Endothelial cell of coronary artery (primary cell): ENCODE measurements around the gene TMEM255B. TPM values are rescaled to one million over a fixed set of nuclear protein-coding genes. Genes with fewer than 3 reads are reported as not detected.

ENCODE experiments used
- total RNA-seq: library from RNA; depleted of rRNA; stranded (reverse); fragments of >200 nt; gene quantifications from 2 replicates; pipeline ENCODE4 v1.2.3, GENCODE V29; 2014

The TMEM255B gene
- total RNA-seq = 23.0 and 26.9 TPM in 2 replicates

DNA sequence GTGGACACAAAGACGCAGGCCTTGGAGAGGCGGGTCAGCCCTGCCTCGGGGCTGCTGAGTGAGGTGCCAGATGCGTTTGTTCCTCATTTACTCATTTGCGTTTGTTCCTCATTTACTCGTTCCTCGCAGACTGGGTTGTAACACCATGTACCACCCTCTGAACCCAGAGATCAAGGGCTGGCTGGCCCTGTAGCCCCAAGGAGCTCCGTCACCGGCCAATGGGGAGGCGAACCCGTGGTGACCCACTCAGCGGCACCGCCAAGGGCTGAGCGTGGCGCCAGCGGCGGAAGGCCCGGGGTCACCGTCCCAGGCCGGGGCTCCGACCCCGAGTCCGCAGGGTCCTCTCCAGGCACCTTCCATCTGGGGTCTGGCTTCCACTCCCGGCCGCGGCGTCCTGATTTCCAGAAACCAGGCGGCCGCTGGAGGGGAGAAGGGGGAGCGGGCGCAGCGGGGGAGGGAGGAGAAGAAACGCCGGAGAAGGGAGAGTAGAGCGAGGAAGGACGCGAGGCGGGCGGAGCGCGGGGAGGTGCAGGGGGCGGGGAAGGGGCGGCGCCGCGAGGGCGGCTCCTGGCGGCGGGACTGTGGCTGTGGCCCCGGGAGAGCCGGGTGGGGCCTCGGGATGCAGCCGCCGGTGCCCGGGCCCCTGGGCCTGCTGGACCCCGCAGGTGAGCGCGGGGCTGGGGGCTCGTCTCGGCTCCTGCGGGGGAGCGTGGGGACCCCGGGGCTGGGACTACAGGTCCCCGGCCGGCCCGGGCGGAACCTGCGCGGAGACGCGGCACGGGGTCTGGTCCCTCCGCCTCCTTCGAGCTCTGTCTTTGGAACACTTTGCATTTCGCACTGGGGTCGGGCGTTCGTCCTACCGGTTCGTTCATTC, at the start of gene TMEM255B:
Gene TMEM255B (plus strand): TSS at position 576 of the 874 bp plus-strand sequence. CDS start 44 bp downstream, at position 620.

DNA sequence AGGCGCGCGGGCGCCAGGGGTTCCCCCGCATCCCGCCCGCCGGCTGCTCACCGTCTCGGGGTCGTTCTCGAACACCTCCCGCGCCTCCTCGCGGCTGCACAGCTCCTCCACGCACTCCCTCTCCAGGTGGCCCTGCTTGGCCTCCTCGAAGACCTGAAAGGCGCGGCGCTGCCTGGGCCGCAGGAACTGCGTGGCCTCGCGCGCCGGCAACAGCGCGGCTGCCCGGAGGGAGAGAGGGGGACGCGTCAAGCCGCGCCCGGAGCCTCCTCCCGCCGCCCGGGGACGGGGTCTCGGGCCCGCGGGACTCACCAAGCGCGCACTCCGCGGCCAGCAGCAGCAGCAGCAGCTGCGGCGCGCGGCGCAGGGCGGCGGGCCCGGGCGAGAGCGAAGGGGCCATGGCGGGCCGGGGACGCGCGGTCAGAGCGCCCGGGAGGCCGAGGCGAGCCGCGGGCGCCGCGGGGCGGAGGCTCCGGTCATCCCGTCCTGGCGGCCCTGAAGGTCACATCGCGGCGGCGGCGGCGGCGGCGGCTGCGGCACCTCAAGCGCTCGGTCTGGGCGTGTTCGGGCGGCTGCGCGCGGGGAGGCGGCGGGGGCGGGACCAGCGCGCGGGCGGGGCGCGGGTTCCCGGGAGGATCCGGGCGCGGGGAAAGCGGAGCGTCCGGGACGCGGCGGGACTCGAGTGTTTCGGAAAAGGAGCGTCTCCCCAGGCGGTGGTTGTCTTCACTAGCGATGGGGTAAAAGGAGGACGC, 104.7 kb downstream of the TMEM255B start, which contains the start of gene GAS6:
Gene GAS6 (minus strand): TSS at position 553 of the 749 bp plus-strand sequence. CDS start 156 bp downstream, at position 397.

Other genes with a start within 250 kb of the TMEM255B start
- gene TFDP1, start 174.5 kb upstream of the TMEM255B start, total RNA-seq = 46.3 and 54.2 TPM in 2 replicates
- not detected in 2 replicates for gene ATP4B, start 101.0 kb upstream of the TMEM255B start, total RNA-seq
- gene GRK1, start 92.0 kb upstream of the TMEM255B start, total RNA-seq = not detected in 2 replicates
- 78.1 and 150 TPM in 2 replicates for gene GAS6, start 104.8 kb downstream of the TMEM255B start, total RNA-seq
- gene C13orf46, start 214.8 kb downstream of the TMEM255B start, total RNA-seq = 0.09 and 0.47 TPM in 2 replicates